GM21528 (cell line): ENCODE measurements around the gene ANKRD34B.

Source experiments
- ATAC-seq: cut with Tn5 transposase; IDR thresholded peaks from one replicate; pipeline ENCODE4 v1.9.1; 2021; ENCODE audit warnings: mild to moderate bottlenecking, moderate library complexity; ENCODE audit not compliant: unreplicated experiment, low FRiP score

Gene ANKRD34B

GRCh38 chr5:80573062-80573461 lies 3.0 kb upstream of the ANKRD34B start:
- ATAC-seq, result no peak

DNA sequence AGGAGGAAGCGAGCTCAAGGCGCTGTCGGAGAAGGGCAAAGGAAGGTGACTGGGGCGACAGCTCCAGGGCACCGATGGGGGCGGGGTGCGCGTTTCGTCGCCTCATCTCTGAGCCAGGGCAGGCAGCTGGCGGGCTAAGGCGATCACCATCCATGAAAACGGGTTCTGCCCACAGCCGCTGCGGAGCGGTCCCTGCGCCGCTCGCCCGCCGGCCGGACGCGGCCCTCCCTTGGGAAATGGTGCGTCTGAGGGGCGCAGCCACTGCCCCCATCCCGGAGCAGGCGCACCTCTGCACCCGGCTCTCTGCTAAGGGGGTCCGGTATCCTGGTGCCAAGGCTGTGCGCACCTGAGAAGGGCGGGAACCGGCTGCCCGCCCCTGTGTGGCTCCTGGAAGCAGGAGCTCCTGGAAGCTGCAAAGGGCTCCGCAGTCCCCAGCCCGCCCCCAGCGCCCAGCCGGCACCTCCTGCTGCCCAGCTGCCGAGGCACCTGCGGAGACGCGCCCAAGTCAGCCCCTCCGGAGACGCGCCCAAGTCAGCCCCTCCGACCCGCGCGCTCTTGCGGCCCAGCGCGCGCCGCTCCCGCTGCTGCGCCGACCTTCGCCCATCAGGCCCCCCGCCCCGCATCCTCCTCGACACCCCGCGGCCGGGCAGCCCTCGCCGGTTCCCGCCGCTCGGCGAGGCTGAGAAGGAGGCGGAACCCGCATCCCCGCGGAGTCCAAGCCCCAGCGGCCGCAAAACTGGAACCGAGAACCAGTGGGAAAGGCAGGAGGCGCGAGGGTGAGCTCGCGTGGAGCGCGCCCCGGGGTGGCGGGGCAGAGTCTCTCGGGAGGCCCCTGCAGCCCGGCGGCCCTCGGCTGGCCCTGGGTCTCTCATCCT lies 757 bp downstream of the ANKRD34B start:
- no peak for ATAC-seq

GRCh38 chr5:80568251-80568650 lies 1.8 kb downstream of the ANKRD34B start:
- ATAC-seq, result no peak

GRCh38 chr5:80566711-80567259 lies 3.3 kb downstream of the ANKRD34B start:
- no peak for ATAC-seq

GRCh38 chr5:80565330-80565729 lies 4.8 kb downstream of the ANKRD34B start:
- no peak for ATAC-seq

GRCh38 chr5:80559244-80559643 lies 10.8 kb downstream of the ANKRD34B start:
- ATAC-seq, result no peak

- no peak for ATAC-seq
Observed at GRCh38 chr5:80555099-80555498, 15.0 kb downstream of the ANKRD34B start.

GRCh38 chr5:80554646-80555045 lies 15.4 kb downstream of the ANKRD34B start:
- no peak for ATAC-seq

DNA sequence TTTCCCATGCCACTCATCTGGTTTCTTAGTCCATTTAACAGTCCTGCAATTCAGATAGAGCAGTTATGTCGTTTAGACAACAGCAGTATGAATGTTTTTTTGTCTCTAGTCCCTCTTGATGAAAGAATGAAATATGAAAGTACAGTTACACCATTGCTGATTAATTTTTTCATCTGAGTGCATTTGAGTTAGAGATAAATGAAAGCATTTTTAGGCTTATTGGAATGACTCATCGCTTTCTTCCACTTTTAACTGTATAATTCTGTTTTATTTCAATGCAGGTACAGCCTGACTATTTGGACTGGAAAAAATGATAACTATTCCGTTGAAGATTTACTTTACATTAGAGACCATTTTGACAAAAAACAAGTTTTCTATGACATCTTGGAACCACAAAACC lies 28.7 kb downstream of the ANKRD34B start:
- ATAC-seq, result no peak

- ATAC-seq, result no peak
Observed at GRCh38 chr5:80540691-80541090, 29.4 kb downstream of the ANKRD34B start.

DNA sequence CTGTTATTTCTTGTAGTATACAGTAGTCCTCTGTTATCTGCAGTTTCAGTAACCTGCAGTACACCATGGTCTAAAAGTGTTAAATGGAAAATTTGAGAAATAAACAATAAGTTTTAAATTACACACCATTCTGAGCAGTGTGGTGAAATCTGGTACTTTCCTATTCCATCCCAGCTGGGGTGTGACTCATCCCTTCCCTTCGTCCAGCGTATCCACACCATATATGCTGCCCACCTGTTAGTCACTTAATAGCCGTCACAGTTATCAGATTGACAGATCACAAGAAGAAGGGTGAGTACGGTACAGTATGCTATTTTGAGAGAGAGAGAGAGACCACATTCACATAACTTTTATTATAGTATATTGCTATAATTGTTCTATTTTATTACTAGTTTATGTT lies 53.3 kb downstream of the ANKRD34B start:
- no peak for ATAC-seq

DNA sequence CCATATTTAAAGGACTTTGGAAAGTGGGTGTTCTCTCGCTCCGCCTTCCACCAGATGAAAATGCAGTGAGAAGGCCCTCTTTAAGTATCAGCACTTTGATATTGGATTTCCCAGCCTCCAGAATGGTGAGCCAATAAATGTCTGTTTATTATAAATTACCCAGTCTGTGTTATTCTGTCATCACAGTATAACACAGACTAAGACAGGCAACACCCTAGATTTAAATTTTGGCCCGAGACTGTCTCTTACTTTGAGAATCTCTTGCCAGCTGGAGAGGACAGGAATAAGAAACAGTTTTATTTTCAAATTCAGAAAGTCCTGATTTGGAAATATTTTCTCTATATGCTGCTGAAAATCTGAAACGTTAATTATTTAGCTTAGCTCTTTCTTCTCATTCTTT lies 60.7 kb downstream of the ANKRD34B start:
- no peak for ATAC-seq

GRCh38 chr5:80508844-80509243 lies 61.2 kb downstream of the ANKRD34B start:
- ATAC-seq, result no peak

- no peak for ATAC-seq
Observed at GRCh38 chr5:80507663-80508062, 62.4 kb downstream of the ANKRD34B start.
